Transverse colon (tissue), 4 donors: Measurements from ENCODE around the gene TMEM30B.

Experiments used
- CTCF ChIP-seq, 5 experiments: fragments of 200-600 bp in 3 of 5; fragments of 450-650 bp in 2 of 5; sonication (generic) in 3 of 5; IDR thresholded peaks; 1 replicate in 2 of 5; 2 replicates in 3 of 5; pipeline ENCODE4 v1.5.1; 2016 to 2017; ENCODE audit warnings: antibody characterized with exemption in 5 of 5, inconsistent platforms in 3 of 5, mild to moderate bottlenecking in 2 of 5, moderate library complexity in 1 of 5
- EP300 ChIP-seq: sonication (generic); formaldehyde crosslinking; IDR thresholded peaks from one replicate; pipeline ENCODE4 v1.6.1; 2017; ENCODE audit warnings: antibody characterized with exemption, low read depth
- POLR2A ChIP-seq: fragments of 450-650 bp; IDR thresholded peaks from one replicate; pipeline ENCODE4 v1.6.1; 2016; ENCODE audit warnings: antibody characterized with exemption, mild to moderate bottlenecking, moderate library complexity
- POLR2AphosphoS5 ChIP-seq, 3 donors: sonication (generic); formaldehyde crosslinking; IDR thresholded peaks; one replicate each; pipeline ENCODE4 v1.6.1; 2016; ENCODE audit warnings: antibody characterized with exemption in 3 of 3

DNA sequence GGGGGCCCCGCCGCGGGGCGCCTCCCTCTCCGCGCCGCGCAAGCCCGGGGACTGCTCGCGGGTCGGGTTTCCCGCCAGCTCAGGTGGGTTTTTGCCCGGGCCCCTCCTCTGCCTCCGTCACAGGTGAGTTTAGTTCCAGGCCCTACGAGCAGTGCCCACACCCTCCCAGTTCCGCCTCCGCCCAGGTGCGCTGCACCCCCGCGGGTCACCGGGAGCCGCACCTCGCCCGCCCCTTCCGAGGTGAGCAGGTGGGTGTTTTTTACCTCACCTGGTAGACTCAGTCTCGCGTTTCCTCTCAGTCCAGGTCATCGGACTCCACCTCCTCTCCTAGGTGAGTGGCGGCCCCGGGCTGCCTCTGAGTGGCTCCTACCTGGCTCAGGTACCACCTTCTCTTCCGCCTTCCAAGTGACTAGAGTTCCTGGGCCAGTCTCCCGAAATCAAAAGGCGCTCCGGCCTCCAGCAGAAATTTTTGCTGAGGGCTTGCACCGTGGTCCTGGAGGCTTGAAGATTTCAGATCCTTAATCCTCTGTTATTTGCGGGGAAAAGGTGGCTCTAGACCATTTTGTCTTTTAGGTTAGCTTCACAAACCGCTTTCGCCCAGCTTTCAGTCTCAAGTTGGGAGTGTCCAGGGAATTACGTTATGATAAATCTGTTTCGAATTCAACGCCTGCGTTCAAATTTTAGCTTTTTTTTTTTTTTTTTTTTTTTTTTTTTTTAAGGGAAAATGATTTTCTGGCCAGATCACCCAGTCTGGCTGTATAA is at the start of gene TMEM30B:
- no peak for TF ChIP-seq CTCF (IDR thresholded peaks at IDR 0.05)
- peak; percentile 64 to 91 (median 84) for TF ChIP-seq POLR2AphosphoS5 (IDR thresholded peaks at IDR 0.05)
- no peak for TF ChIP-seq EP300
- peak; percentile 87 for TF ChIP-seq POLR2A
